ENCODE measurements around the gene MIB1.

MIB1 gene

DNA sequence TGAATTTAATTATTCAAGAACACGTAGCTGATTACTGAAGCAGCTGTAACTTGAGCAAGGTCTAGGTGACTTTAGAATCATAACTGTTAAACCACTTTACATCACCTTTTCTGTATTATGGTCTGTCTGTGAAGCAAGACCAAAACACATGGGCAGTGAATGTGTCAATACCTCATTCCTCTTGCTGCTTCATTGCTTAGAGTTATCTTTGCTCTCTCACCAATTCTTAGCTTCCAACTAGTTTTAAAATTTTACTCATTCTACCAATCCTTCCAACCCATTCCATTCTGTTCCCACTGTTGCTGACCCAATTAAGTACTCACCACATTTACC, 80.2 kb downstream of the MIB1 start:
- DNase-seq, result no peak

DNA sequence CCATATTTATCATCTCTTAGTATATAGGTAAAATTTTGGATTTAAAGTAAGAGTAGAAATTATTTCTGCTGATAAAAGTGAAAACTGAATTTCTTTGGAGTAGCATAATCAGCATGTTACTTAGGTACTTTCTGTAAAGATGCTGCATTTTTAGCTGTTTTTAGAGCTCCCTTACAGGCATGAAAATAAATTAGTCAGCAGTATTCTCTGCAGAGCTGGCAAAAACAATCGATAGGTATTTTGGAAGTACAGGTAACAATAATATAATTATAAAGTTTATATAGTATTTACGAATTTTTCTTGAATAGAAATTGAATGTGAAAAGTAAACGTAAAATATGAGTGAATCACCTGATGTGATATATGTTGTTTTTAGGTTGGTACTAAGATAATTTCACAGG, 83.3 kb downstream of the MIB1 start:
- no peak for DNase-seq

DNA sequence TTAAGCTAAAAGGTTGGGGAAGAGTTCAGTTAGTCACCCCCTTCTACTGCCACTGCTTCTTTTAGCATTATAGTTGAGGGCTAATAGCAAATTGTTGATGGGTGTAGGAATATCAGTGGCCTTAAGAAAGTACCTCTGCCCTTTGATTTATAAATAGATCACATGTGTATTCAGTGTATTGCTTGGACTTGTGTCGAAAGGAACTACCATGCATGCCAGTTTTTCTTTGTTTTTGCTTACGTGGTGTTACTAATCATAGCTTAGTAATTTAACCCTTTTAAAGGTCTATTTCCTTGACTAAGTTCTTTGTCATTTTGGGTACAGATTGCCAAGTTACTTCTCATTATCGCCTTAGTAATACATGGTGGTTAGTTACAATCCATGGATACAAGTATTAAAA, 85.6 kb downstream of the MIB1 start:
- DNase-seq, result no peak

DNA sequence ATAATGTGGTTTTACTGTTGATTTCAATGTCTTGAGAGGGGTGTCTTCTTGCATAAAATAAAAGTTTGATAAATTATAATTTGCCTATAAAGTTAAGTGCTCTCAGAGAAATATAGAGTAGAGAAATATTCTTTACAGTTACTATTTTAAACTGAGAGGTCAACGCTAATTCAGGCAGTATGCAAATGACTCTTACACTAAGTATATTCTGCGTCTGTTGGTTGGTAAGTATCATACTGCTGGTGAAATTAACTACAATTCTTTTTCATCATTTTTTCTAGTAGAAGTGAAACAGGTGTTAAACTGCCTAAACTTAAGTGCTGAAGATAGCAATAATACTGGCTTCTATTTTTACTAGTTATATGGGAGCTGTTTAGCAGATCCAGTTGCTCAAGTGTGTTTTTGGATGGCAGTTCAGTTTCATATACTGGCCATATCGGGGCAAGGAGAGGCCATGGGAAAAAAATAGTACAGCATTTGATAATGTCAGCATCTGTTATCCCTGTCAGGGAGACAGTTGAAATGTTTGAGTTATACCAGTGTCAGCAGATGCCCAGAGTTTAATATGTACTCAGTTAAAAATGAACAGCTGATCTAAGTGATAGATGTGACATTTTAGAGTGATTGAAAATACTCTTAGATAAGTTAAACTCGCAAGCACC, 86.2 kb downstream of the MIB1 start:
- no peak for DNase-seq

DNA sequence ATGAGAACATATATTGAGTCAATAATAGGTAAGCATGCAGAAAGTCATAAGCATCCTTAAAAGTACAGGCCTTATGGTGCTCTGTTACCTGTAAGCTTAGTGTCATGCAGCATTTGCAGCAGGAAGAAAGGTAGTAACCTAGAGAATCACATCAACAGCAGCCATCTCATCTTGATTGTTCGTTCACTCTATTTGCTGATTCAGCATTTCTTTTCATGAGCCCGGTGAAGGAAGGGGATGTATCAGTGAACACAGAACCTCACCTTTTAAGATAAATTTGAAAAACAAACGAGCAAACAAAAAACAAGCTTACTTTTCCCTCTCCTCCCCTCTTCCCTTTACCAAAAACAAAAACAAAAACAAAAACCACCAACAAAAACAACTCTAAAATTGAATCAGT, 89.9 kb downstream of the MIB1 start:
- no peak for DNase-seq

DNA sequence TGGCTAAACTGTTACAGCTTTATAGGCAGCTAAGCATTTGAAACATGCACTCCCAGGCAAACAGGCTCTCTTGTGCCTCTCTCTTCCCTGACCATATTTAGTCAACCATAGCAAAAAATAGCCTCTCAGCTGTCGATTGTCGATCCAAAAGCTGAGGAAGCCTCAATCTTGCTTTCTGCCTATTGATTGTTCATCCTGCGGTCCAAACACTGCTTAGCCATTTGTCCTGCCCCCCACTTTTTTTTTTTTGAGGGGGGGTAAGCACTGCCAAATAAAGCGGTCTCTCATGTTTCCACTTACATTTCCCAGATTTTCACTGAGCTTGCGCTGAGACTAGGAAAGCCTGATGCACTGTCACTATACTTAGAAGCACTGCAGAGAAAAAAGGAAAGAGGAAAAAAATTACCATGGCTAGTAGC, 90.8 kb downstream of the MIB1 start:
- DNase-seq, result no peak

DNA sequence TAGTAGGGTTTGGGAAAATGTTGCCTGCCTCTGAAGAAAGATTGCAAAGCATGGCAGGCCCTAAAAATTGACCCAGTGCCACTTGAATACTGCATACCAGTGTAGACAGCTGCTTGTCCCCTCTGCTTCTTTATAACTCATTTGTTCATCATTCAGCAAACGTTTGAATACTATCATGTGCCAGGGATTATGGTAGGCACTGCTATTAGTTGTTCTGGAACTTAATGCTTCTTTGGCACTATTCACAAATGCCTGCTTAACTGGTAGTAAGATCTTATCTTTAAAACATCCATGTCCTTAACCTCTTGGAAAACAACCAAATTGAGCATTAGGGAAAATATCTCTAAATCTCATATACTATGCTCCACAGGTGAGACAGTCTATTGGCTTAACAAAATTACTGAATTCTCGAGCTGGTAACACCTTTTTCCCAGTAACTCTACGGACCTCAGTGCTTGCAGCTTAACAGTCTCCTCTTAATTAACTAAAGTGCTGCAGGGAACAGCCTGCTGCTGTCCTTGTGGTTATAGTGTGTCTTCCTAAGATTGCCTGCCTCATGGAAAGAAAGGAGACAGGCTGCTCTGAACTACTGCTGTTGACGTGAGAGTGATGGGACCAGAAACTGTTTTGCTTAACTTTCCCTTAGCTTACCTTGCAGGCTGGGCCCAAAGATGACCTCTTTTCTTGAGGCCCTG, 93.2 kb downstream of the MIB1 start:
- DNase-seq, result no peak

DNA sequence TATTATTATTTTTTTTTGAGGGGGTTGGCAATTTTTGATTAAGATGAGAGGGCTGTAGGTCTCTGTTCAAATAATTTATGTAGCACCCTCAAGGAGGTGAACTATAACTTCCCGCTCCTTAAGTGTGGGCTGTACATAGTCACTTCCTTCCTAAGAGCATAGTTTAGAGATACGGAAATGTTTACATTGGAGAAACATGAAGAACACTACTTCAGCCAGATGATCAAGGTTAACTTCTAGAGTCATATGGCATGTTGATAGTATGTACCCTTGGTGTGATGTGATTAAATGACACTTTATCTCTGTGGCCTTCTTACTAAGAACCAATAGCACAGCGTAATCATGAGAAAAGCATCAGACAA, 93.7 kb downstream of the MIB1 start:
- DNase-seq, result no peak

DNA sequence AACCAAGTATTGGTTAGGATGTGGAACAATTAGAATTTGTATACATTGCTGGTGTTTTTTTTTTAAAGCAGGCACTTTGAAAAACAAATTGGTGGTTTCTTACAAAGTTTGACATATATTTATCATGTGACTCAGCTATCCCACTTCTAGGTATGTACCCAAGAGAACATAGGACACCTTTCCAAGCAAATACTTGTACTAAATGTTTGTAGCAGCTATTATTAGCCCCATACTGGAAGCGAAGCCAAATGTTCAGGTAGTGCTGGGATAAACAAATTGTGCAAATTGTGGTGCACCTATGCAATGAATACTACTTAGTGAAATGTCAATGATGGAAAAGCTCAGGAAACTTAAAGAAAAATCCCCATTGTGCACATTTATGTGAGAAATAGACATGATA, 101.0 kb downstream of the MIB1 start:
- DNase-seq, result no peak

DNA sequence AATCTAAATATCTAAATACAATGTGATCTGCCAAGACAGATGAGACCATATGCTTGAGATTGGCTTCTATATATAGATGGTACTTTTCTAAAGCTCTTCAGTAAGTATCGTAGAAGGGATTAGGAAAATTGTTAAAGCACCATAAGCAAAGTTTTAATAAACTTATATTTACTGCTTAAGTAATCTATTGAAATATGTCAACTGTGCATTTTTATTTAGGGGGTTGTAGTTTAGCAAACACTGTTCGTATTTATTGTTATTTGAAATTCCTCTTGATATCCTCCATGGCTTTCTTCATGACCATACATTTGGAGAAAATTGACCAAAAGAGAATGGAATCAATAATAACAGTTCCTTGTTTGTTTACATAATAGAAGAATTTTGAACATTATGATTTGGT, 102.7 kb downstream of the MIB1 start:
- DNase-seq, result no peak

DNA sequence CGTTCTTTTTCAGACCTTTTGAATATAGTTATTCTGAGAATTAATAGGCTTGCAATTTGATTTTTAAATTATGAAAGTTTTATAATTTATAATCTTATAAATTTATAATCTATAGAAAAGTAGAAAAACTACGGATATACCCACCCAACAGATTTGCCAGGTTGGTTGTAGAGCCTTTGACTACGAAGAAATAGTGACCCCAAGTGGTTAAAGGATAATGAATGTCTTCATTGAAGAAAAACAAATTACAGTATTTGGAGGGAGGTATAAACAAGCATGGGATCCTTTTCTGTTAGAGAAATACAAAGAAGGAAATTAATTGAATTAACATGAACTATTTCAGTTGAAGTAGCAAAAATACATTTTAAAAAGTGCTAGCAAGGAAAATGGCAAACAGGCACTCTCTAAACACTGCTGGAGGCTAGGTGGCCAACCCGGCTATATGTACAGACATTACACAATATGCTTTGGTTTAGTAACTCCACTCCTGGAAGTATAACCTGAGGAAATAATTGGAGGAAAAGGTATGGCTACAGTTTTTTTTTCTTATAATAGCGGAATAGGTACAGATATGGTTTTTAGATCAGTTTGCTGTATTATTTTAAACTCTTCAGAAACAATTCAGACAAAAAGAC, 110.9 kb downstream of the MIB1 start:
- DNase-seq, result no peak

DNA sequence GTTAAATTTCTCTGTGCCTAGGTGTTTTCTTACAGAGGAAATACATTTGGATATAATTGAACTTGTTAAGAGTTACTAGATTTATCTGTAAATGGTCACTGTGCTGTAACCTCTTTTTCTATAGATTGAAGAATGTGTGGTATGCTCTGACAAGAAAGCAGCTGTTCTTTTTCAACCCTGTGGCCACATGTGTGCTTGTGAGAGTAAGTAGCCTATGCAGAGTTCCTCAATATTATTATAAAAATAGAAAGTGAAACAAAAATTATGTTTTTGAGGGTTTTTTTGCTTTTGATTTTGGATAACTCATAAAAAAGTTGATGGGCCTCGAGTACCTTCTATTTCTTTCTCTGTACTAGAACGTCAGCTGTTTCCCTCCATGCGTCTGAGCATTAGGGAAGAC, 112.4 kb downstream of the MIB1 start:
- no peak for DNase-seq

DNA sequence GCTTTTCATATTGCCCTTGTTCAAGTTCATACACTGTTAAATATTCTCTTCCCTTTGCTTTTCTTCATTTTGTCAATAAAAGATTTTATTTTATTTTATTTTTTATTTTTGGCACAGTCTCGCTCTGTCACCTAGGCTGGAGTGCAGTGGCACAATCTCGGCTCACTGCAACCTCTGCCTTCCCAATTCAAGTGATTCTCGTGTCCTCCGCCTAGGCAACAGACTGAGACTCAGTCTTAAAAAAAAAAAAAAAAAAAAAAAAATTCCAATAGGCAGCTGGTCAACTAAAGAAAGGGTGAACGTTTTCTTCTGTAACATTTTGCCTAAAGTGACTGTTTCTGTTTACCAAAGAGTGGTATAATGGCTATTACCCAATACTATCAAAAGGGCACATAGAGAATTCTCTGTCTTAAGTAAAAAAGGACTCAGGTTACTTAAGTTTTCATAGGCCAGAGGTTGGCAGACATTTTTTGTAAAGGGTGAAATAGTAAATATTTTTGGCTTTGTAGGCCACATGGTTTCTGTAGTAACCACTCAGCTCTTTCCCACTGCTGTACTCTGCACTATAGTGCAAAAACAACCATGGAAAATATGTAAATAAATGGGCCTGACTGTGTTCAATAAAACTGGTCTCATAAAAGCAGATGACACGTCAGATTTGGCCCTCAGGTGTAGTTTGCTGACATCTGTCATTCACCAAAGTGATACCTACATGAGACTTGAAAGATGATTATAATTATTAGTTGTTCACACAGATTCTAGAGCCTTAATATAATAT, 113.4 kb downstream of the MIB1 start:
- no peak for DNase-seq

DNA sequence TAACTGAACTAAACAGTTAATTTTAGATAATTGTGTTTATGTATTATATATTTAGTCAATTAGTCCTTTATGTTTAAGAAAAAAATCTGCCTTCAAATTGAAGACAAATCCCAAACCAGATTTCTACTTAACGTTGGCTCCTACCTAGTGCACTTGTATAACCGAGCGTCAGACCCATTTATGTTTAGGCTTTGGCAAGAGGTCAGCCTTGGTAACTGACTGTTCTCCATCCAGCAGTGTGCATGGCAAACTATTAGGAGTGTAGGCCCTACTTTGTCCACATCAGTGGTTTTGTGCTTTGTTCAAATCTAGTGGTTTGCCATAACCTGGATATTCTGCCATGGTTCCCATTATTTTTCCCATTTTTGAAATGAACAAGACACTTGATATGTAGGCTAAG, 114.8 kb downstream of the MIB1 start:
- no peak for DNase-seq

DNA sequence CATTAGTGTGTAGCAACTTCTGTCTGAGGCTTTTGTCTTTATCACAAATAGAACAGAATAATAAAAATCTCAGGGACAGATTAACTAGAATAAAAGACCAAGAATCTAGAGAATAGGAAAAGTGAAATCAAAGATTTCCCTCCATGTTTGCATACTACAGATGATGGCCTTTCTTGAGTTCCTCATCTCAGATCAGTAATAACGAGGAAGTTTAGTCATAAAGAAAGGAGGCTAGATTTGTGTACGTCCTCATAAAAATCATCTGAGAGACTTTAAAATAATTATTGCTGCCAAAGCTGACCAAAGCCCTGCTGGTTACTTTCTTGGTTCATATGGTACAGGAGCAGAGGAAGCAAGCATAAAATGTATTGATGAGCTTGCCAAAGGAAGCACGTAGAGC, 117.3 kb downstream of the MIB1 start:
- DNase-seq, result no peak

DNA sequence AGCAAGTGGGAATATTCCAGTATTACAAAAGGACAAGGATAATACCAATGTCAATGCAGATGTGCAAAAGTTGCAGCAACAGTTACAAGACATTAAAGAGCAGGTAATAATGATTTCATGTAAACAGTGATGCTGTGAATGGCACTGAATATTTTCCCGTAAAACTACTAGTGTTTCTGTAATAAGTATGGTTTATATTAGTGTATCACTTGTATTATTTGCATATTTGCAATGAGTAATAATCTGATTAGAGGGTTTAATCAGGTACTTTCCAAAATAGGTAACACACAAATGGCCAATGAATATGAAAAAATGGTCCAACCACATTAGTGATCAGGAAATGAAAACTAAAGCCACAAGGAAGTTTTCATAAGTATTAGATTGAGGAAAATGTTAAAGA, 118.0 kb downstream of the MIB1 start:
- DNase-seq, result no peak

DNA sequence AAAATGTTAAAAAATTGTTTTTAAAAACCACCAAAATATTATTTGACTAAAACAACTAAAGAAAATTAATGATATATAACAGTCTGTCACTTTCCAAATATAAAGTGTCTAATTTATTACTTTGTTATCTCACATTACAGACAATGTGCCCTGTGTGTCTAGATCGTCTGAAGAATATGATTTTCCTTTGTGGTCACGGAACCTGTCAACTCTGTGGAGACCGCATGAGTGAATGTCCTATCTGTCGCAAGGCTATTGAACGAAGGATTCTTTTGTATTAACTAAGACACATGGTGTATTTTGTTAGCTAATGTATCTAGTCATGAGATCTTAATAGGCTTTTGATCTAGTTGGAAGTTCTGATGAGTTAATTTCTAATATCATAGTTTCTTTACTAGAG, 123.8 kb downstream of the MIB1 start:
- no peak for DNase-seq

DNA sequence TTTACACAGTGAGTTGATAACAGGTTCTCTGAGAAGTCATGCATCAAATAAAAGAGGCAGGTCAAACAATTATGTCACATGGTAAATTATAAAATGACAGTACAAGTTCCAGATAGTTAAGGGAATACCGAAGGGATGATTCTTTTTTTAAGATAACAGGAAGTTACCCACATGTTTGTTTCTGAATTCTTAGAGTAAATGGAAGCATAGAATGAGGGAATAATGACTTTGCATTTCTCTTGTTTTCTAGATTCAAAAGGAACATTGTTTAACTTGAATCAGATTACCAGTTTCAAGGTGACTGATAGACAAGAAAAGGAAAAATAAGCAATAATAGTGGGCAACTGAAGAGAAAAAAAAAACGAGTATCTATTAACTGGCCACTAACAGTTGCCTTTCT, 124.5 kb downstream of the MIB1 start:
- no peak for DNase-seq

DNA sequence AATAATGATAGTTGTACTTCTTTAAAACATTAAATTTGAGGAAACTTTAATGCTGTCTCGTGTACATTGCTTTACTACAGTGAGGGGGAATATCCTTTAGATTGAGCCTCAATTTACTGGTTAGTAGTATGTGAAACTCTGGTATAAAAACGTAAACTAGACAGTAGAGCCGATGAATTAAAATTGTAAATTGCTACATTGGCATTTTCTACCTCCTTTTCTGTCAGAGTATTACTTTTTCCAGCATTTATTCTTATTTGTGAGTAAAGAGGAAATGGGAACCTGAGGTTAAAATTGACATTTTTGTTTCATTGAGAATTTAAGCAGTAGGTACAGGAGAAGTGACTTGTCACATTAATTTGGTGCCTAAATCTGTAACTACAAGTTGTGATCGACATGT, 128.2 kb downstream of the MIB1 start:
- DNase-seq, result no peak

DNA sequence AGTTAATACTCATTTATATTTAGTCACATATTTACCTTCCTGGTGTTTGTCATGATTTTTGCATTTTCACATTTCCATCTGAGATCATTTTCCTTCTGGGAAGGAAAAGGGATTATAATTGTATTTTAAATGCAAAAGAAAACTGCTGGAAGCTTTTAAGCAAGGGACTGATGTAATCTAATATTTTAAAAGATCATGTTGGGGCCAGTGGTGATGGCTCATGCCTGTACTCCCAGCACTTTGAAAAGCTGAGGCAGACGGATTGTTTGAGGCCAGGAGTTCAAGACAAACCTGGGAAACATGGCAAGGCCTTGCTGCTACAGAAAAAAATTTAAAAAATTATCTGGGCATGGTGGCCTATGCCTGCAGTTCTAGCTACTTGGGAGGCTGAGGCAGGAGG, 149.0 kb downstream of the MIB1 start:
- no peak for DNase-seq

DNA sequence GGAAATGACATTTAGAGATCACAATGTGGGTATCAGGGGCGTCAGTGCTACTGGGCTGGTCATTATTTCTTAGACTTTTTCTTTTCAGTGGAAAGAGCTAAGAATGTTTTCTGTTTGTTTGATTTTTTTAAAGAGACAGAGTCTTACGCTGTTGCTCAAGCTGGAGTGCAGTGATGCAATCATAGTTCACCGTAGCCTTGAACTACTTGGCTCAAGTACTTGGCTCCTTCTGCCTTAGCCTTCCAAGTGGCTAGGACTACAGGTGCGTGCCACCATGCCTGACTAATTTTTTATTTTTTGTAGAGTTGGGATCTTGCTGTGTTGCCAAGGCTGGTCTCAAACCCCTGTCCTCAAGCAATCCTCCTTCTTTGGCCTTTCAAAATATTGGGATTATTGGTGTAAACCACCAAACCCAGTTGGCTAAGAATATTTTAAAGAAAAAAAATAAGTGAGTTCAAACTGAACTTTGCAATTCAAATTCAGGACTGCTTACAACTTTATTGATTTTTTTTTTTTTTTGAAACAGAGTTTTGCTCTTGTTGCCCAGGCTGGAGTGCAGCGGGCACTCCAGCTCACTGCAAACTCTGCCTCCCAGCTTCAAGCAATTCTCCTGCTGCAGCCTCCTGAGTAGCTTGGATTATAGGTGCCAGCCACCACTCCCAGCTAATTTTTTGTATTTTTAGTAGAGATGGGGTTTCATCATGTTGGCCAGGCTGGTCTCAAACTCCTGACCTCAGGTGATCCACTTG, 154.2 kb downstream of the MIB1 start:
- no peak for DNase-seq

DNA sequence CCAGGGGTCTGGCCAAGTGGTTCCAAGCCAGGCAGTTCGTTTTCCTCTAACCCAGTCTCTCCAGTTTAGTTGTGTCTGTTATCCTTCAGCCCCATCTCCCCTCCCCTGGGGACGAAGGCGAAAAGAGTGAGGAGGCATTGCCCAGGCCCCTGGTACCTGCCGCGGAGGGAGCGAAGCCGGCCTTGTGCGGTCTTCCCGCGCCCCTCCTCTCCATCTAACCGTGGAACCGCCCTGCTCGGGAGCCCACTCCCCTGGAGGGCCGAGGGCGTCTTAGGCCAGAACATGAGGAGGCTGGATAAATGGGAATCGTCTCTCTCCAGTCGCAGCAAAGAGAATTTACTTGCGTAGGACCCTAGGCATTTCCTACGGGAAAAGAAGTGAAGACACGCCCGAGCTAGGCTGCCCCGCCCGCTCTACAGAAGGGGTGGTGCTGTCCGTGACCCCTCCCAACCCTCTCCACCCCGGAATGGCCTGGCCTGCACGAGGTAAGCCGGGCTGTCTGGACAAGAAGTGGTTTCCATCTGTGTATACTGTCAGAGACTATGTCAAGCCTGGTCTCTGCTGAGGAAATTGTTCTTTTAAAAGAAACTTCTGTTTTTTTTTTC, 156.2 kb downstream of the MIB1 start:
- no peak for DNase-seq

DNA sequence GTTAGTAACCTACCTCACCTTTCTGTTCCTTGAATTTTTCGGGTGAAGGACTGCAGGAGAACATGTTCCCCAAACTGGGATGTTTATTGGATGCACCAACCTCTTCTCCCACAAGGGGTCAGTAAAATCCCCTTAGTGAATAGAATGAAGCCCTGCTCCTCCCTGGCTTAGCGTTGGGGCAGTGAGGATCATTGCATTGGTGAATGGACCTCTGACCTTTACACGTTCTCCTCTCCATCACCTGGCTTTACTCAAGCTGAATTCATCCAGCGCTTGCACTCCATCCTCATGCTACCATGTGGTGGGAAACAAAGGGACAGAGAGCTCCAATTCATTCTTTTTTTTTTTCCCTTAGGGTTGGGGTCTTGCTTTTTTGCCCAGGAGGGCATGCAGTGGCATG, 157.2 kb downstream of the MIB1 start:
- DNase-seq, result no peak
